BLaER1 (cell line): ENCODE measurements around the gene CRY1.

ENCODE experiments used
- H3K27ac ChIP-seq: shearing (Covaris generic); formaldehyde crosslinking; 2 replicates; pipeline ENCODE4 v1.8.1; 2022
- H3K27me3 ChIP-seq: shearing (Covaris generic); formaldehyde crosslinking; 2 replicates; pipeline ENCODE4 v1.8.1; 2022
- H3K36me3 ChIP-seq: shearing (Covaris generic); formaldehyde crosslinking; 2 replicates; pipeline ENCODE4 v1.8.1; 2022
- H3K4me1 ChIP-seq: shearing (Covaris generic); formaldehyde crosslinking; 2 replicates; pipeline ENCODE4 v1.8.1; 2022
- H3K4me2 ChIP-seq: shearing (Covaris generic); formaldehyde crosslinking; 2 replicates; pipeline ENCODE4 v1.8.1; 2022
- H3K4me3 ChIP-seq: shearing (Covaris generic); formaldehyde crosslinking; 2 replicates; pipeline ENCODE4 v1.8.1; 2022
- H3K9ac ChIP-seq: shearing (Covaris generic); formaldehyde crosslinking; 2 replicates; pipeline ENCODE4 v1.8.1; 2022
- H3K9me3 ChIP-seq: shearing (Covaris generic); formaldehyde crosslinking; 2 replicates; pipeline ENCODE4 v1.8.1; 2022
- H4K20me1 ChIP-seq: shearing (Covaris generic); formaldehyde crosslinking; 2 replicates; pipeline ENCODE4 v1.8.1; 2022
- Cebpa-rat ChIP-seq: shearing (Covaris generic); IDR thresholded peaks from 2 replicates; pipeline ENCODE4 v1.8.1; 2022

CRY1 gene

DNA sequence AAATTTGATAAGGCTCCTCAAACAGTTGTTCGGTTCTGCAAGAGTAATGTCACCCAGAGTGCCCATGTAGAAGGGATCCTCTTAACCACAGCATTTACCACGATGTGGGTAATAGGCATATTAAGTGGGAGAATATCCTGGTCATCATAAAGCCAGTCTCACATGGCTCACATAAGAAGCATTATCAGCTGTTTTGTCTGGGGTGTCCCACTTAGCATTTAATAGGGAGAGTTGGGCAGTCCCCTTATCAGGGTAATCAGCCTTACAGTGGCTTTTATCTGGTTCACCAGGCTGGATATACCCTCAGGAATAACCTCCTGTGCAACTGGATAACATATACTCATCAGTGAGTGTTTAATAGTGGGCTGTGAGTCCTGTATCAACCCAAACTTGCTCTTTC is 150.6 kb downstream of the CRY1 start:
- Histone ChIP-seq H3K4me2 (no peak overlapping the region), H3K36me3 (no peaks in the 10 kb centered on the region), H4K20me1 (no peaks in the 10 kb centered on the region), H3K4me3 (no peak overlapping the region), H3K27me3 (no peaks in the 10 kb centered on the region), H3K9me3 (peaks cover 53% of the 10 kb centered on the region), H3K4me1 (no peaks in the 10 kb centered on the region), H3K9ac (no peak overlapping the region), H3K27ac (no peak overlapping the region)
- TF ChIP-seq Cebpa-rat: no peak

DNA sequence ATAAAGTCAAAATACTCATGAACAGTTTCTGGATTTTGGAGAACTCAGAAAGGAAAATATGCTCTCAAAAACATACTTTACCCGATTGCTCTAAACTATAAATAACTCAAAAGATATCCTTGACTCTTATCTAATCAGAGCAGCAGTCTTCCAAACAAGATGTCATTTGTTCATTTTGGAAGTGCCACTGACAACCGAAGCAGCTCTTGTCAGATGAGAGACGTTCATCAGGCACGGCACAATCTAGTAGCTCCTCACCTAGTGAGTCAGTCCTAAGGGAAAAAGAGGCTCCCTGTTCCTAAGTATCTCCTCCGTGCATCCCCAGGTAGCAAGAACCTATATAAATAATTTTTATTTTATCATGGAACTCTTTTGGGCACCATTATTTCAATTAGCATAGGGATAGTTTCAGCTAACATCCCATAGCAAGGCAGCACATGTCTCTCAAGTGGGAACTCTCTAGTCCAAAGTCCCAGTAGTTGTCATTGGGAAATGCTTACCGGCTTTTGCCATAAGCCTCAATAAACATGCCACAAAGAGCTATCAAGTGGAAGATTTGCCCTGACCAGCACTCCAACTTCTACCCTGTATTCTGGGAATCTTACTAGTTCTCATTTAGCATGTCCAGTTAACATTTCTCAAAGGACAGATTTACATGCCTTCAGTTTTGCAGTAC is 151.7 kb downstream of the CRY1 start:
- no peaks in the 10 kb centered on the region for H3K36me3 ChIP-seq
- no peak for TF ChIP-seq Cebpa-rat
- no peaks in the 10 kb centered on the region for H3K27me3 ChIP-seq
- peaks cover 41% of the 10 kb centered on the region for H3K9me3 ChIP-seq
- no peak overlapping the region for H3K4me3 ChIP-seq
- no peak overlapping the region for H3K4me2 ChIP-seq
- H4K20me1 ChIP-seq: no peaks in the 10 kb centered on the region
- H3K27ac ChIP-seq: no peak overlapping the region
- H3K9ac ChIP-seq: no peak overlapping the region
- no peaks in the 10 kb centered on the region for H3K4me1 ChIP-seq
